SW 1271 (cell line): ENCODE measurements around the gene NALCN.

ENCODE experiments used
- DNase-seq, 2 experiments: peaks; one replicate each; lab custom pipeline; 2025; lab: John Stamatoyannopoulos, UW

The NALCN gene

DNA sequence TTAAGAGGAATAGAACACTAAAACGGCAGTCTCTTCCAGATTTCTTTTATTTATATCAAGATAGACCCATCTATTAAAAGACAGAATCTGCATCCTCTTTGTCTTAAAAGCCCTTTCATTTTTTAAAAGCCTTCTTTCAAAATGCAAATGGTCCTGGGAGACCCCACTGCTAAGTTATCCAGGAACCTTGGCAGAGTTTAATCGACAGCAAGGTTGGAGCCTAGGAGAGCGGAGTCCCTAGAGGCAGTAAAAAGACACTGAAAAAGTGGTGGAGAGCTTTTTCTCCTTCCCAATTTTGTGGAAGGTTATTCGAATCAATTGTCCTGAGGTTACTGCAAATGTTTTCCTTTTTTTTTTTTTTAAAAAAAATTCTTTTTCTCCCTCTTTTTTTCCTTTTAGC, 294.7 kb downstream of the NALCN start:
- no peak for DNase-seq

- DNase-seq: no peak
Observed at GRCh38 chr13:101120007-101120406, 296.3 kb downstream of the NALCN start.

GRCh38 chr13:101116826-101117225, 299.5 kb downstream of the NALCN start:
- no peak for DNase-seq

GRCh38 chr13:101116341-101116740, 300.0 kb downstream of the NALCN start:
- DNase-seq: no peak

- peak in 1 of 2 experiments; percentile 60 for DNase-seq
Observed at GRCh38 chr13:101115762-101116171, 300.5 kb downstream of the NALCN start.

- DNase-seq: no peak
Observed at GRCh38 chr13:101111894-101112293, 304.4 kb downstream of the NALCN start.

- DNase-seq: no peak
Observed at GRCh38 chr13:101109005-101109404, 307.3 kb downstream of the NALCN start.

- DNase-seq: no peak
Observed at GRCh38 chr13:101098873-101099272, 317.4 kb downstream of the NALCN start.

GRCh38 chr13:101092985-101093384, 323.3 kb downstream of the NALCN start:
- no peak for DNase-seq

DNA sequence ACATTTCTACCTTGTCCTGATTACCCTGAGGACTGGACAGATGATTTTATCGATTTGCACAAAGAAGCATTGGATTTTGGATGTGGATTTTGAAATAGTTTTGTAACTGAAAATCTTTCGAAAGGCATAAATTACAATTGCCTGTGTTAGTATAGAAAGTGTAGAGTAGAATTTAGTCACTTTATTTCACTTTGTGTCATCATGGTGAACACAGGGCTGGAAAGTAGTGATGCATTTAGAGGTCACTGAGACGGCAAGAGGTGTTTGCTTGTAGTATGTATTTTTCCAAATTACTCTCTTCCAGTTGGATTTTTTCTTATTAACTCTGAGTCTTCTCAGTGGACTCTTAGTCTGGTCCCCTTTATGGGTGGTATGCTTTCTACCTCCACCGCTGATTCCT, 326.0 kb downstream of the NALCN start:
- DNase-seq: no peak

GRCh38 chr13:101085551-101085950, 330.8 kb downstream of the NALCN start:
- no peak for DNase-seq

GRCh38 chr13:101082441-101082840, 333.9 kb downstream of the NALCN start:
- no peak for DNase-seq

DNA sequence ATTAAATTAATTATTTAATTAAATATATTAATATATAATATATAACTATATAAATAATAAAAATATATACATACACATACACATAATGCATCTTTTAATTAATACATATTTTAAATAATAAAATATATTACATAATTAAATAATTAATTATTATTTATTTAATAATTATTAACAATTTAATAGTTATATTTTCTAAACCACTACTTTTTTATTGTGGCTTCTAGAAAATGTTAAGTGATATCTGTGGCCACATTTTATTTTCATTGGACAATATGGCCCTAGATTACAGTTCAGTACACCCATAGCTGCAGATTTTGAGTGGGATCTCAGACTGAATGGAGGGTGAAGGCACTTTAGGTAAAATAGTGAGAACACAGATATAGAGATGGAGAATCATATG, 335.7 kb downstream of the NALCN start:
- DNase-seq: no peak

GRCh38 chr13:101065329-101065728, 351.0 kb downstream of the NALCN start:
- DNase-seq: no peak

GRCh38 chr13:101059793-101060192, 356.5 kb downstream of the NALCN start:
- DNase-seq: no peak

DNA sequence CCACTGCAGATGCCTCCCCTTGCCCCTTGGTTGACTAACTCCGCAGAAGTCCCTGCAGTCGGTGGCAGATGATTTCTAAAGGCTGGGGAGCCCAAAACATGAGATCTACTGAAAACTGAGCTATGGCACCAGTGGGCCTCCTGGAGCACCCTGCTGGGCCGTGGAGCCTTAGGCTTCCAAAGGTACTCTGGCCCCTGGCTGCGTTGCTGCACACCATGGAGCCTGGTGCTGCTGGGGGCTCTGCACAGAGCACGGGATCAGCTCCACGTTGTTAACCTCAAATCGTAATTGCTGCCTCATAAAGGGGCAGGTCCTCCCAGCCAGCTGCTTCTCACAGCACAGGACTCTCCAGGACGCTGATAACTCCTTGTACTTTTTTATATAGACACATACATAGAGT, 357.5 kb downstream of the NALCN start:
- DNase-seq: no peak

- no peak for DNase-seq
Observed at GRCh38 chr13:101053301-101054093, 362.8 kb downstream of the NALCN start.

DNA sequence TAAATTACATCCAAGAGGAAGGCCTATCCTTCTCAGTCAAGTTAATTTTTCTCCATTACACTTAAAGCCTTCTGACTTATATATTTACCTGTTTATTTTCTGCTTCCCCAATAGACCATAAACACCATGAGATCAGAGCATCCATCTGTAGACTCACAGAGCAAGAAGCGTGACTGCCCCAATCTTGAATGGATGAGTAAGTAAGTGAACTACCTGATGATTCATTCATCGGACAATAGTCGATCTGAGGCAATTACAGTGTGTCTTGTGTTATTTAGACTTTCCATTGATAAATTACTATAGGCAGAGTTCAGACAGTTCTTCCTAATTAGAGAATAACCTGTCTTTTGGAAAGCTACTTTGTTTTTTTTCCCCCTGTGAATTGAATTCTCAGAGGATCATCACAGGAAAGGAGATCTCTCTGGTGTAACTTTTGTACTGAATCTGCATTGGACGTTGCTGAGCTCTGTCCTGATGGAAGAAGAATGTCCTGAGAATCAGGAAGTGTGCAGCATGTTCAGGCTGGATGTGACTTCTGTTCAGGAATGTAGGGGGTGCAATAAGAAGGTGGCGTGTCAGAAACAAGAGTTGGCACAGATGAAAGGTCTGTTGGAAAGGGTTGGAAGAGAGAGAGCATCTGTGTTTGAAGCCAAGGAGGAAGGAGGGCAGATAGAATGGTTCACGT, 367.0 kb downstream of the NALCN start:
- no peak for DNase-seq

DNA sequence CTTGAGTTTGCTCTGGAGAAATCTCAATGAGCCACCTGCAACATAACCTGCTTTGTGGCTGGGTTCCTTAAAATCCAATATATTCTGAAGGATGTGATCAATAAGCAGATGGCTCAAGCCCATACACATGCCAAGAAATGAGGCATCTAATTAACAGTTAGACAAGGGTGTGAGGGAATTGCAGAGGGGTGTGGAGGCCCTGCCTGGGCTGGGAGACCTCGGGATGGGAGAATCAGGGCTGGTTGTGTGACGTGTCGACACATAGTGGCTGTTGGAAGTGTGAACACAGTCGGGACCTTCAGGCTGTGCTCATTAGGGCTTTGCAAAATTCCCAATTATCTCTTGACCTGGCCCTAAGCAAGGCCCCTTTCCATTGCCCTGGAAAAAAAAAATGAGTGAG, 379.8 kb downstream of the NALCN start:
- DNase-seq: no peak

DNA sequence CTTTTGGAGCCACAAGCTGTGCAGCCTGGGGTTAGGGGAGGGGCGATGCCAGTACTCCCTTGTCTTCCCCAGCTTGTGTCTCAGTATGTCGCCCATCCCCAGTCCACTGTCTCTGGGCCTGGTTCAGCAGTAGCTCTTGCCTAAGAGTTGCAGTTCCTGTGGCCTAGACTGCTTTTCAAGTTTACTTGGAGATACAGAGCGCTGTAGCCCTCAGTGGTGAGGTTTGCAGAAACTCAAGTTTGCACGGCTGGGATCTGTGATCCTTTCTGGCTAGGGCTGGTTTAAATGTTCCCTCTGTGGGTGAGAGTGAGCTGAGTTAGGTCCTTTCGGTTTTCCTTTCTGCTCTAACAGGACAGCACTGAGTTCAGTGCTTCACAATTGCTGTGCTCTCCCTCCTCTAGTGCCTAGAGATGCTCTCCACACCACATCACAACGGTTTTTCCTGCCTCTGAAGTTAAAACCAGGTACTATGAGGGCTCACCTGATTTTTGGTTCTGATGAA, 381.1 kb downstream of the NALCN start:
- no peak for DNase-seq

DNA sequence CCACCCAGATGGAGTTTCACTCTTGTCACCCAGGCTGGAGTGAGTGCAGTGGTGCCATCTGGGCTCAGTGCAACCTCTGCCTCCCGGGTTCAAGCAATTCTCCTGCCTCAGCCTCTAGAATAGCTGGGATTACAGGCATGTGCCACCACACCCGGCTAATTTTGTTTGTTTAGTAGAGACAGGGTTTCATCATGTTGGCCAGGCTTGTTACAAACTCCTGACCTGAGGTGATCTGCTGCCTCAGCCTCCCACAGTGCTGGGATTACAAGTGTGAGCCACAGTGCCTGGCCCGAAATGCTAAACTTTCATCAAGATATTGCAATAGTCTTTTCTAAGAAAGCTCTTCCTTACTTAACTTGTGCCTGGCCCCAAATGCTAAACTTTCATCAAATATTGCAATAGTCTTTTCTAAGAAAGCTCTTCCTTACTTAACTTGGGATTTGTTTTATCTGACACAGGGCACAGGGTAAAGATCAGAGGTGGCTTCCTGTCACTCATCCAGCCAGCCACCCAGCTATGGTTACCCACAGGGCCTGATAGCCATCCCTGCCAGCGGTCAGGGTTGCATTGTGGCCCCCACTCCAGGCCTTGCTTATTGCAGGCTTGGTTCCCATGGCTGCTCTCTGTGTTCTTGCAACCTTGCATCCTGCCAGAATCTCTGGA, 389.4 kb downstream of the NALCN start:
- DNase-seq: no peak

- no peak for DNase-seq
Observed at GRCh38 chr13:101026328-101026727, 390.0 kb downstream of the NALCN start.

DNA sequence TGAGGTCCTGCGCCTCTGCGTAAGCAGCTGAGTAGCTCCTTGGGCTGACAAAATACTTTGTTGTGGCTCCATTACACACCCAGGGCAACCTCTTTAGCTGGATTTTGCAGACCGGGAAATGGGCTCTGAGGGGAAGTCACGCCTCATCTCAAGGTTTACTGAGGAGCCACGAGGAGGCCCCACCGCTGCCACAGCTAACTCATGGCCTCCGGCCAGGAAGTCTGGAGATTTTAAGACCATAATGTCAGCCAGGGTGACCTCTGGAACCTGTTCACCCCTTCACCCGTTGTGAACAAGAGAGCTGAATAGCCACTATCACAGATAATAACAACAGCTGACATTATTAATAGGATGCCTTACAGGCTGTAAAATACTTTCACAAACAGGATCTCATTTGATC, 390.4 kb downstream of the NALCN start:
- DNase-seq: no peak
